ENCODE data around the gene TMCO4.

GRCh38 chr1:19720174-19720573, 79.5 kb downstream of the TMCO4 start:
- TF ChIP-seq, protein P1, sequence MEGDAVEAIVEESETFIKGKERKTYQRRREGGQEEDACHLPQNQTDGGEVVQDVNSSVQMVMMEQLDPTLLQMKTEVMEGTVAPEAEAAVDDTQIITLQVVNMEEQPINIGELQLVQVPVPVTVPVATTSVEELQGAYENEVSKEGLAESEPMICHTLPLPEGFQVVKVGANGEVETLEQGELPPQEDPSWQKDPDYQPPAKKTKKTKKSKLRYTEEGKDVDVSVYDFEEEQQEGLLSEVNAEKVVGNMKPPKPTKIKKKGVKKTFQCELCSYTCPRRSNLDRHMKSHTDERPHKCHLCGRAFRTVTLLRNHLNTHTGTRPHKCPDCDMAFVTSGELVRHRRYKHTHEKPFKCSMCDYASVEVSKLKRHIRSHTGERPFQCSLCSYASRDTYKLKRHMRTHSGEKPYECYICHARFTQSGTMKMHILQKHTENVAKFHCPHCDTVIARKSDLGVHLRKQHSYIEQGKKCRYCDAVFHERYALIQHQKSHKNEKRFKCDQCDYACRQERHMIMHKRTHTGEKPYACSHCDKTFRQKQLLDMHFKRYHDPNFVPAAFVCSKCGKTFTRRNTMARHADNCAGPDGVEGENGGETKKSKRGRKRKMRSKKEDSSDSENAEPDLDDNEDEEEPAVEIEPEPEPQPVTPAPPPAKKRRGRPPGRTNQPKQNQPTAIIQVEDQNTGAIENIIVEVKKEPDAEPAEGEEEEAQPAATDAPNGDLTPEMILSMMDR (conservative IDR thresholded peaks at IDR 0.05; ENCODE audit: low read length), result no peak
- no peak for TF ChIP-seq EZH2phosphoT487 (IDR thresholded peaks at IDR 0.05; ENCODE audit: borderline replicate concordance, low read depth, low read length)
